H1 (cell line): ENCODE measurements around the gene METTL21A. TPM values are rescaled to one million over a fixed set of nuclear protein-coding genes. Genes with fewer than 3 reads are reported as not detected.

Experiments
- CTCF ChIA-PET: fragments of 300-600 bp; sonication (Branson Sonifier 250); formaldehyde crosslinking; loops from one replicate; lab custom pipeline; 2021; ENCODE audit not compliant: partially characterized antibody; lab: Charles Lee
- POLR2A ChIA-PET: fragments of 300-600 bp; sonication (Branson Sonifier 250); formaldehyde crosslinking; loops from one replicate; lab custom pipeline; 2021; ENCODE audit warnings: inconsistent platforms; ENCODE audit not compliant: partially characterized antibody; lab: Charles Lee
- DNase-seq, 2 experiments: peaks; one replicate each; pipeline versions ENCODE4 v3.0.0 to v3.0.0-alpha.2; 2010 to 2022; ENCODE audit warnings: low spot score in 2 of 2, low read depth in 1 of 2, mixed read lengths in 1 of 2
- FAIRE-seq: peaks from 2 replicates; lab custom pipeline; 2011; peaks lifted over from hg19 to GRCh38; lab: Jason Lieb, UNC
- H2AFZ ChIP-seq: 2 replicates; pipeline ENCODE4 v1.8.1; 2012; ENCODE audit warnings: low read length, inconsistent platforms
- H2AK5ac ChIP-seq: 2 replicates; pipeline ENCODE4 v1.6.1; 2013; ENCODE audit warnings: low read depth, low read length
- H2BK120ac ChIP-seq: replicated peaks from 2 replicates; pipeline ENCODE3; 2013; ENCODE audit warnings: low read depth, low read length, inconsistent platforms
- H2BK12ac ChIP-seq: 2 replicates; pipeline ENCODE4 v1.6.1; 2013; ENCODE audit warnings: low read depth, low read length
- H2BK15ac ChIP-seq: 2 replicates; pipeline ENCODE4 v1.6.1; 2013; ENCODE audit warnings: low read length
- H2BK20ac ChIP-seq: 2 replicates; pipeline ENCODE4 v1.6.1; 2013; ENCODE audit warnings: low read length
- H2BK5ac ChIP-seq: 2 replicates; pipeline ENCODE4 v1.6.1; 2013; ENCODE audit warnings: low read depth, low read length
- H3K14ac ChIP-seq: 2 replicates; pipeline ENCODE4 v1.6.1; 2013; ENCODE audit warnings: inconsistent platforms; ENCODE audit not compliant: insufficient read length
- H3K18ac ChIP-seq: 2 replicates; pipeline ENCODE4 v1.6.1; 2013; ENCODE audit warnings: low read length; ENCODE audit errors: extremely low read depth
- H3K23ac ChIP-seq: 2 replicates; pipeline ENCODE4 v1.6.1; 2013; ENCODE audit warnings: inconsistent platforms; ENCODE audit not compliant: insufficient read length
- H3K23me2 ChIP-seq: 2 replicates; pipeline ENCODE4 v1.6.1; 2013; ENCODE audit warnings: low read depth, low read length
- H3K27ac ChIP-seq: 2 replicates; pipeline ENCODE4 v1.6.1; 2011; ENCODE audit warnings: low read depth, low read length, inconsistent platforms
- H3K27me3 ChIP-seq, 4 experiments: replicated peaks in 1 of 4; 1 replicate in 1 of 4; 2 replicates in 3 of 4; pipeline versions ENCODE4 v1.6.1 to v1.8.1; 2011 to 2013; ENCODE audit warnings: low read length in 3 of 4, mild to moderate bottlenecking in 3 of 4, inconsistent platforms in 2 of 4, mixed read lengths in 2 of 4, moderate library complexity in 1 of 4; ENCODE audit not compliant: control insufficient read depth in 3 of 4, insufficient read depth in 3 of 4; ENCODE audit errors: extremely low read depth in 1 of 4
- H3K36me3 ChIP-seq, 4 experiments: 2 replicates each; pipeline versions ENCODE4 v1.6.1 to v1.8.1; 2011 to 2013; ENCODE audit warnings: mild to moderate bottlenecking in 4 of 4, low read length in 3 of 4, moderate library complexity in 2 of 4, control low read depth in 1 of 4, inconsistent platforms in 1 of 4; ENCODE audit not compliant: insufficient read depth in 4 of 4, control insufficient read depth in 2 of 4
- H3K4ac ChIP-seq: replicated peaks from 2 replicates; pipeline ENCODE3; 2013; ENCODE audit warnings: low read length, low read depth, mixed read lengths, inconsistent platforms; ENCODE audit not compliant: insufficient read length
- H3K4me1 ChIP-seq, 4 experiments: replicated peaks in 1 of 4; 1 replicate in 1 of 4; 2 replicates in 3 of 4; pipeline versions ENCODE4 v1.6.1 to v1.8.1; 2011 to 2013; ENCODE audit warnings: low read length in 3 of 4, inconsistent platforms in 2 of 4, mixed read lengths in 1 of 4; ENCODE audit not compliant: insufficient read depth in 4 of 4, control insufficient read depth in 3 of 4
- H3K4me2 ChIP-seq, 2 experiments: 2 replicates each; pipeline versions ENCODE4 v1.6.1 to v1.8.1; 2011 to 2013; ENCODE audit warnings: low read depth in 2 of 2, low read length in 2 of 2, control low read depth in 1 of 2, inconsistent platforms in 1 of 2, mild to moderate bottlenecking in 1 of 2; ENCODE audit not compliant: insufficient read depth in 1 of 2
- H3K4me3 ChIP-seq, 4 experiments: fragments of 200-600, 300-600 bp in 1 of 4; sonication (generic), shearing (Covaris generic), sonication (Bioruptor Twin) in 1 of 4; 2 replicates each; pipeline versions ENCODE4 v1.5.1 to v1.8.1; 2011 to 2016; ENCODE audit warnings: low read length in 4 of 4, low read depth in 3 of 4, control low read depth in 2 of 4, inconsistent platforms in 2 of 4, mild to moderate bottlenecking in 2 of 4, mixed read lengths in 1 of 4, moderate library complexity in 1 of 4; ENCODE audit not compliant: insufficient read depth in 2 of 4; ENCODE audit errors: extremely low read depth in 1 of 4
- H3K56ac ChIP-seq: replicated peaks from 2 replicates; pipeline ENCODE3; 2013; ENCODE audit warnings: low read depth, mild to moderate bottlenecking, mixed read lengths, low read length, inconsistent platforms; ENCODE audit not compliant: insufficient read length
- H3K79me1 ChIP-seq: 2 replicates; pipeline ENCODE4 v1.6.1; 2013; ENCODE audit warnings: low read depth, low read length, control low read depth
- H3K79me2 ChIP-seq, 2 experiments: 2 replicates each; pipeline versions ENCODE4 v1.6.1 to v1.8.1; 2012 to 2013; ENCODE audit warnings: low read length in 2 of 2, mild to moderate bottlenecking in 2 of 2, inconsistent platforms in 1 of 2; ENCODE audit not compliant: insufficient read depth in 2 of 2, control insufficient read depth in 1 of 2
- H3K9ac ChIP-seq, 4 experiments: replicated peaks in 1 of 4; 1 replicate in 1 of 4; 2 replicates in 3 of 4; pipeline versions ENCODE4 v1.6.1 to v1.8.1; 2011 to 2013; ENCODE audit warnings: low read depth in 3 of 4, low read length in 3 of 4, control low read depth in 2 of 4, mild to moderate bottlenecking in 2 of 4, moderate library complexity in 2 of 4, inconsistent platforms in 1 of 4; ENCODE audit errors: extremely low read depth in 1 of 4
- H3K9me3 ChIP-seq, 2 experiments: 2 replicates each; pipeline versions ENCODE4 v1.6.1 to v1.8.1; 2012 to 2013; ENCODE audit warnings: mild to moderate bottlenecking in 2 of 2, moderate library complexity in 2 of 2, control low read depth in 1 of 2, inconsistent platforms in 1 of 2, low read depth in 1 of 2, low read length in 1 of 2, mixed read lengths in 1 of 2; ENCODE audit not compliant: insufficient read depth in 2 of 2
- H4K20me1 ChIP-seq, 2 experiments: replicated peaks in 1 of 2; 2 replicates each; pipeline versions ENCODE3 to v1.8.1; 2011 to 2013; ENCODE audit warnings: inconsistent platforms in 2 of 2, low read length in 2 of 2, mild to moderate bottlenecking in 1 of 2; ENCODE audit not compliant: insufficient read depth in 2 of 2, control insufficient read depth in 1 of 2
- H4K5ac ChIP-seq: 2 replicates; pipeline ENCODE4 v1.6.1; 2013; ENCODE audit warnings: low read length, low read depth, mixed read lengths, inconsistent platforms; ENCODE audit not compliant: insufficient read length
- H4K8ac ChIP-seq: 2 replicates; pipeline ENCODE4 v1.8.0; 2013; ENCODE audit warnings: mild to moderate bottlenecking, moderate library complexity, low read length, inconsistent platforms; ENCODE audit not compliant: insufficient read depth; ENCODE audit errors: extremely low read depth
- H4K91ac ChIP-seq: replicated peaks from 2 replicates; pipeline ENCODE3; 2013; ENCODE audit warnings: low read length, mixed read lengths, inconsistent platforms; ENCODE audit not compliant: insufficient read length
- TEAD4 ChIP-seq: IDR thresholded peaks from 2 replicates; pipeline ENCODE4 v1.6.1; 2012; ENCODE audit warnings: low read depth, low read length, inconsistent platforms, mixed read lengths
- WGBS, 2 experiments: shearing (Covaris generic) in 1 of 2; methylation state at CpG; one replicate each; pipeline versions ENCODE4 v1.1.6 to v1.1.7; 2013 to 2015; ENCODE audit warnings: low lambda C conversion rate in 2 of 2, mixed read lengths in 2 of 2, inconsistent platforms in 1 of 2, low coverage in 1 of 2, missing lambda C conversion rate in 1 of 2; ENCODE audit not compliant: insufficient replicate concordance in 2 of 2, insufficient coverage in 1 of 2, insufficient read length in 1 of 2; ENCODE audit errors: extremely low coverage in 1 of 2, missing lambda C conversion rate in 1 of 2; 5-methylcytosine and 5-hydroxymethylcytosine counted together
- polyA plus RNA-seq, 7 experiments: library from polyadenylated mRNA; depleted of rRNA in 3 of 7; stranded (reverse) in 5 of 7; unstranded in 2 of 7; fragments of >200 nt in 5 of 7; fragments of 200-250 nt in 2 of 7; gene quantifications; 1 replicate in 5 of 7; 2 replicates in 1 of 7; 4 replicates in 1 of 7; pipeline versions ENCODE4 v1.2.1 to v1.2.3, GENCODE V29; 2011 to 2013; ENCODE audit warnings: missing spikeins in 2 of 7, mixed read lengths in 2 of 7
- total RNA-seq: library from RNA; stranded (reverse); fragmentation: NEBNext Ultra II Directional; extraction: Animal tissue kit (Norgen Biotek cat#: 25700); gene quantifications from 2 replicates; pipeline ENCODE4 v1.2.1, GENCODE V29; 2021
- TF ChIP-seq, protein P1 (sequence below): IDR thresholded peaks from 2 replicates; pipeline ENCODE4 v1.6.1; 2012; ENCODE audit warnings: inconsistent platforms

Gene METTL21A
- total and polyA plus RNA-seq, 2 of the 8 experiments (the other 6 are each of a cell fraction or from before 2014, with no cell fraction given): 36.2 to 55.0 TPM

DNA sequence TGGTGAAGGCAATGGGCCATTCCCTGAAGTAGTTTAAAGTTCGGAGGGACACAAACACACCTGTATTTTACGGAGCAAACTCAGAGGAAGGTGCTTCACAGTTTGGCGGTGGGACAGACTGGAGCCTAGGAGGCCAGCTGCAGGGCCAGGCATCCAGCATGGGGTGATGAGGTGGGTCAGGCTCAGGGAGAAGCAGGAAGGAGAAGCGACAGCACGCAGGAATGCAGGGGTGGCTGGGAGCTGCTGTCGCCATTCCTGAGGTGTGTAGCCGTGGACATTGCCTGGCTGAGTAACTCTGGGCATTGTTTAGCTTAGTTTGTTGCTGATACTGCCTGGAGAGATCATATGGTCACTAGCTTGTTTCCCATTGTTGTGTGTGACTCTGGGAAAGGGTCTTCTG lies 35.8 kb upstream of the METTL21A start:
- ChIA-PET POLR2A (interaction anchor here (1.5 kb wide), 1 partner anchor 9 kb away, joined by 5 read pairs; no protein-coding TSS in a partner anchor), CTCF (no interaction called here)
- Histone ChIP-seq H3K9me3 (no peaks in the 10 kb centered on the region), H3K4me2 (no peak overlapping the region), H3K14ac (no peak overlapping the region), H4K20me1 (no peaks in the 10 kb centered on the region), H4K91ac (no peak overlapping the region), H3K23ac (no peak overlapping the region), H3K79me2 (no peaks in the 10 kb centered on the region), H3K18ac (no peak overlapping the region), H2BK15ac (0 out of 2 replicates have a peak overlapping the region, but pooled peaks have one; percentile 53), H4K8ac (peak overlapping the region; percentile 73; the same call in 1 of the 2 replicates), H3K4me3 (no peak overlapping the region), H3K9ac (no peak overlapping the region), H2BK120ac (no peak overlapping the region), H2BK20ac (no peak overlapping the region), H3K56ac (no peak overlapping the region), H3K4ac (no peak overlapping the region), H3K27ac (no peak overlapping the region), H3K23me2 (no peaks in the 10 kb centered on the region), H3K36me3 (no peaks in the 10 kb centered on the region), H2AK5ac (no peak overlapping the region), H2BK5ac (no peak overlapping the region), H4K5ac (no peak overlapping the region), H3K4me1 (peaks cover 0 to 5% (median 0%) of the 10 kb centered on the region in 4 experiments; a peak in 2 of 7 replicates), H2BK12ac (no peak overlapping the region), H2AFZ (peak overlapping the region; percentile 37), H3K79me1 (no peaks in the 10 kb centered on the region), H3K27me3 (no peaks in the 10 kb centered on the region)
- TF ChIP-seq, protein P1, sequence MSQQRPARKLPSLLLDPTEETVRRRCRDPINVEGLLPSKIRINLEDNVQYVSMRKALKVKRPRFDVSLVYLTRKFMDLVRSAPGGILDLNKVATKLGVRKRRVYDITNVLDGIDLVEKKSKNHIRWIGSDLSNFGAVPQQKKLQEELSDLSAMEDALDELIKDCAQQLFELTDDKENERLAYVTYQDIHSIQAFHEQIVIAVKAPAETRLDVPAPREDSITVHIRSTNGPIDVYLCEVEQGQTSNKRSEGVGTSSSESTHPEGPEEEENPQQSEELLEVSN: no peak
- 0 out of 2 replicates have a peak, but pooled peaks have one; percentile 23 for TF ChIP-seq TEAD4
- FAIRE-seq (no peak), DNase-seq (no peak)
- 87% methylated on average over 7 of the region's 7 CpGs; no CpG with 5 or more reads in 1 of the 2 experiments for WGBS, 2 experiments
